Uterus (tissue), 4 donors: ENCODE data around the gene ABCB10. TPM values are rescaled to one million over a fixed set of nuclear protein-coding genes. Genes with fewer than 3 reads are reported as not detected.

Experiments
- DNase-seq, 2 donors: peaks; one replicate each; pipeline ENCODE4 v3.0.0-alpha.2; 2019 to 2020
- H3K27ac ChIP-seq, 2 donors: fragments of 200-600 bp; sonication (generic); 1 replicate in 1 of 2; 2 replicates in 1 of 2; pipeline ENCODE4 v1.5.1; 2016 to 2018
- H3K27me3 ChIP-seq, 2 donors: fragments of 200-600 bp; sonication (generic); one replicate each; pipeline ENCODE4 v1.5.1; 2018 to 2019; ENCODE audit warnings: control low read depth in 1 of 2
- H3K36me3 ChIP-seq, 2 donors: fragments of 200-600 bp; sonication (generic); one replicate each; pipeline ENCODE4 v1.5.1; 2019; ENCODE audit warnings: control low read depth in 1 of 2
- H3K4me1 ChIP-seq, 2 donors: fragments of 200-600 bp; sonication (generic); one replicate each; pipeline ENCODE4 v1.5.1; 2018 to 2019; ENCODE audit warnings: control low read depth in 1 of 2
- H3K4me3 ChIP-seq, 2 donors: fragments of 200-600 bp; sonication (generic); 1 replicate in 1 of 2; 2 replicates in 1 of 2; pipeline ENCODE4 v1.5.1; 2018 to 2019; ENCODE audit warnings: mild to moderate bottlenecking in 1 of 2
- H3K9me3 ChIP-seq, 2 donors: fragments of 200-600 bp; sonication (generic); one replicate each; pipeline ENCODE4 v1.5.1; 2019; ENCODE audit warnings: control low read depth in 1 of 2
- CTCF ChIP-seq, 4 experiments: fragments of 200-600 bp in 2 of 4; fragments of 450-650 bp in 2 of 4; sonication (generic) in 2 of 4; IDR thresholded peaks; one replicate each; pipeline ENCODE4 v1.5.1; 2016 to 2019; ENCODE audit warnings: antibody characterized with exemption in 4 of 4, mild to moderate bottlenecking in 2 of 4, moderate library complexity in 1 of 4
- POLR2A ChIP-seq, 2 donors: fragments of 450-650 bp; IDR thresholded peaks; one replicate each; pipeline ENCODE4 v1.6.1; 2016; ENCODE audit warnings: antibody characterized with exemption in 2 of 2, mild to moderate bottlenecking in 1 of 2, moderate library complexity in 1 of 2
- intact Hi-C: fragments of 100-400 bp; cut with DNase I; formaldehyde crosslinking; loops from one replicate; pipeline ENCODE4 v1.15.1; 2023; ENCODE audit warnings: low total_unique reads
- total RNA-seq, 4 donors: library from RNA; depleted of rRNA in 3 of 4; stranded (reverse); fragments of >200 nt in 3 of 4; gene quantifications; one replicate each; pipeline versions ENCODE4 v1.1.0 to v1.2.4, GENCODE V29; 2014 to 2023
- donor health status: DM: yes; HTN: yes; CAD: no.

The ABCB10 gene
- total RNA-seq, 4 donors from 2014 or later: 4.7 to 26.8 (median 15.4) TPM

DNA sequence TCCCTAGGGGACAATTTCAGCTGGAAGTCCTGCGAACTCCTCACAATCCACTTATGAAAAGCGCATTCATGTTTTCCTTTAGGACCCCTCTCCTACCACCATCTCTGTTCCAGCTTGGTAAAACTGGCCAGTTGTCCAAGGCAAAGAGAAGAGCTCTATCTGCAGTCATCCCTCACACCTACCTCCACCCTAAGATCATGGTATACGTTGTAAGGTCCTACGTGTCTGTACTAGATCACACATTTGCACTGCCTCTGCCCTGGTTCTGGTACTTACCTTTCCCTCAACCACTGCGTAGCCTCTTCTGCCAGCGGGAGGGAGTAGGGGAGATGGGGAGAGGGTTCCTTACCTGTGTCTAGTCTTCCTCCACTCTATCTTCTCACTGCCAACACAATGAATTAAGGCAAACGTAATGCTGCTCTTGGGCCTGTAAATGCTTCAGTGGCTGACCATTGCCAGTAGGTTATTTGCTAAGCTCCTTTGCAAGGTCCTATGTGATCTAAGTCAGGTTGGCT is 49.6 kb downstream of the ABCB10 start:
- TF ChIP-seq CTCF (IDR thresholded peaks at IDR 0.05): no peak
- no peak for TF ChIP-seq POLR2A (IDR thresholded peaks at IDR 0.05)
- H3K4me1 ChIP-seq: peaks cover 6 to 16% of the 10 kb centered on the region in 2 donors
- peak overlapping the region; percentile 83 to 97 for H3K4me3 ChIP-seq
- no peaks in the 10 kb centered on the region for H3K27me3 ChIP-seq
- no peaks in the 10 kb centered on the region for H3K9me3 ChIP-seq
- no peak for DNase-seq
- intact Hi-C loops: no loop called here
- H3K27ac ChIP-seq: peak overlapping the region; percentile 92
- no peaks in the 10 kb centered on the region for H3K36me3 ChIP-seq

- Histone ChIP-seq H3K27me3 (no peaks in the 10 kb centered on the region), H3K9me3 (no peaks in the 10 kb centered on the region), H3K27ac (peak within 1 kb of the TSS; percentile 92), H3K4me1 (peaks cover 6 to 16% of the 10 kb centered on the region in 2 donors), H3K4me3 (peak within 1 kb of the TSS; percentile 83 to 97), H3K36me3 (no peaks in the 10 kb centered on the region)
- DNase-seq: peak; percentile 99 to 100
- intact Hi-C loops: no loop called here
- no peak for TF ChIP-seq CTCF (IDR thresholded peaks at IDR 0.05)
- peak; percentile 91 to 95 for TF ChIP-seq POLR2A (IDR thresholded peaks at IDR 0.05)
Measured at GRCh38 chr1:229507951-229508822, 50.3 kb downstream of the ABCB10 start, which contains the start of gene NUP133. Gene NUP133, minus strand, starts transcription at chr1:229508341. Its CDS starts 92 bp downstream, at chr1:229508249.

DNA sequence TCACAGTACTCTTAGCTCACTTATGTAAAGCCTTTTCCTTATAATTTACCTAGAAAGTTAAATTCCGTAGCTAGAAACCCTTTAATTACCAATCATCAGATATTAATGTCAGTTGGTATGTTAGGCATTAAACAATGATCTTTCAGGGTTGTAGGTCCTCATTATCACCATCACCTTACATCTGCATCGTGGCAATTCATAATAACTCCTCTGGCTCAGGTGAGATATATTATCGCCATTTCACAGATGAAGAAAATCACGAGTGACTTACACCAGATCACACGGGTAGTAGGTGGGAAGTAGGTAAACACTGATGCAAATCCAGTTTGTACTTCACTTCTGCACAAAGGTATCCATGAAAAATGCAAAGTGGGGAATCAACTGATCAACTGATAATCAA is 51.0 kb downstream of the ABCB10 start:
- Histone ChIP-seq H3K4me1 (peaks cover 6 to 16% of the 10 kb centered on the region in 2 donors), H3K36me3 (no peaks in the 10 kb centered on the region), H3K27ac (peak overlapping the region; percentile 92), H3K4me3 (peak overlapping the region; percentile 83 to 97), H3K27me3 (no peaks in the 10 kb centered on the region), H3K9me3 (no peaks in the 10 kb centered on the region)
- TF ChIP-seq POLR2A (IDR thresholded peaks at IDR 0.05) (no peak), CTCF (IDR thresholded peaks at IDR 0.05) (no peak)
- DNase-seq: no peak
- intact Hi-C loops: no loop called here

GRCh38 chr1:229506633-229507032 is 51.9 kb downstream of the ABCB10 start:
- Histone ChIP-seq H3K36me3 (no peaks in the 10 kb centered on the region), H3K4me3 (no peak overlapping the region), H3K27ac (no peak overlapping the region), H3K27me3 (no peaks in the 10 kb centered on the region), H3K9me3 (no peaks in the 10 kb centered on the region), H3K4me1 (peaks cover 6 to 16% of the 10 kb centered on the region in 2 donors)
- TF ChIP-seq CTCF (IDR thresholded peaks at IDR 0.05): no peak
- no peak for TF ChIP-seq POLR2A (IDR thresholded peaks at IDR 0.05)
- DNase-seq: no peak
- intact Hi-C loops: no loop called here

- Histone ChIP-seq H3K4me1 (no peaks in the 10 kb centered on the region), H3K27ac (no peak overlapping the region), H3K9me3 (no peaks in the 10 kb centered on the region), H3K27me3 (no peaks in the 10 kb centered on the region), H3K4me3 (no peak overlapping the region), H3K36me3 (no peaks in the 10 kb centered on the region)
- intact Hi-C loops: no loop called here
- no peak for DNase-seq
- TF ChIP-seq POLR2A (IDR thresholded peaks at IDR 0.05) (no peak), CTCF (IDR thresholded peaks at IDR 0.05) (no peak)
Measured at GRCh38 chr1:229495782-229496181, 62.7 kb downstream of the ABCB10 start.
